Left lung (tissue), 10 donors: ENCODE results near the gene SLC6A20. TPM values are rescaled to one million over a fixed set of nuclear protein-coding genes. Genes with fewer than 3 reads are reported as not detected.

Experiments used
- ATAC-seq: fragments of 200-7000 bp; cut with Tn5 transposase; one replicate; pipeline ENCODE4 v1.9.1; 2020; ENCODE audit warnings: moderate library complexity
- DNase-seq, 4 donors: peaks; one replicate each; pipeline ENCODE4 v3.0.0-alpha.2; 2013 to 2020
- H3K27ac ChIP-seq, 2 donors: fragments of 200-600 bp; sonication (generic) in 1 of 2; one replicate each; pipeline versions ENCODE4 v1.5.0 to v1.8.0; 2020 to 2021
- H3K27me3 ChIP-seq, 2 donors: fragments of 200-600 bp; sonication (generic) in 1 of 2; one replicate each; pipeline versions ENCODE4 v1.5.0 to v1.8.0; 2020 to 2021
- H3K36me3 ChIP-seq, 2 donors: fragments of 200-600 bp; sonication (generic) in 1 of 2; one replicate each; pipeline versions ENCODE4 v1.5.0 to v1.8.0; 2020 to 2021
- H3K4me1 ChIP-seq, 2 donors: fragments of 200-600 bp; one replicate each; pipeline ENCODE4 v1.8.0; 2021
- H3K4me3 ChIP-seq, 2 donors: fragments of 200-600 bp; sonication (generic) in 1 of 2; one replicate each; pipeline versions ENCODE4 v1.5.0 to v1.8.0; 2020 to 2021; ENCODE audit warnings: mild to moderate bottlenecking in 1 of 2
- H3K9me3 ChIP-seq, 2 donors: fragments of 200-600 bp; sonication (generic) in 1 of 2; one replicate each; pipeline versions ENCODE4 v1.5.0 to v1.8.0; 2020 to 2021
- intact Hi-C, 2 donors: fragments of 100-400 bp; cut with DNase I; formaldehyde crosslinking; loops; one replicate each; pipeline versions ENCODE4 v1.11.2 to v1.14.2; 2022
- polyA plus RNA-seq, 6 donors: library from polyadenylated mRNA; unstranded; fragments of 120-200 nt; gene quantifications; one replicate each; pipeline ENCODE4 v1.2.1, GENCODE V29; 2013; ENCODE audit not compliant: insufficient read length in 6 of 6
- total RNA-seq, 2 donors: library from RNA; stranded (reverse); fragmentation: NEBNext Ultra II Directional; extraction: Animal tissue kit (Norgen Biotek cat#: 25700); gene quantifications; one replicate each; pipeline ENCODE4 v1.2.1, GENCODE V29; 2021
- TF ChIP-seq, protein P1 (sequence below), 2 donors: fragments of 200-600 bp; sonication (generic) in 1 of 2; IDR thresholded peaks; one replicate each; pipeline versions ENCODE4 v1.5.0 to v1.8.0; 2021; ENCODE audit warnings: antibody characterized with exemption in 2 of 2
- donor health status: DM: no; HTN: yes; CAD: no.
- donor health status: DM: no; HTN: no; CAD: no.

The SLC6A20 gene
- total and polyA plus RNA-seq, 8 donors: 0.61 to 17.0 (median 1.7) TPM

DNA sequence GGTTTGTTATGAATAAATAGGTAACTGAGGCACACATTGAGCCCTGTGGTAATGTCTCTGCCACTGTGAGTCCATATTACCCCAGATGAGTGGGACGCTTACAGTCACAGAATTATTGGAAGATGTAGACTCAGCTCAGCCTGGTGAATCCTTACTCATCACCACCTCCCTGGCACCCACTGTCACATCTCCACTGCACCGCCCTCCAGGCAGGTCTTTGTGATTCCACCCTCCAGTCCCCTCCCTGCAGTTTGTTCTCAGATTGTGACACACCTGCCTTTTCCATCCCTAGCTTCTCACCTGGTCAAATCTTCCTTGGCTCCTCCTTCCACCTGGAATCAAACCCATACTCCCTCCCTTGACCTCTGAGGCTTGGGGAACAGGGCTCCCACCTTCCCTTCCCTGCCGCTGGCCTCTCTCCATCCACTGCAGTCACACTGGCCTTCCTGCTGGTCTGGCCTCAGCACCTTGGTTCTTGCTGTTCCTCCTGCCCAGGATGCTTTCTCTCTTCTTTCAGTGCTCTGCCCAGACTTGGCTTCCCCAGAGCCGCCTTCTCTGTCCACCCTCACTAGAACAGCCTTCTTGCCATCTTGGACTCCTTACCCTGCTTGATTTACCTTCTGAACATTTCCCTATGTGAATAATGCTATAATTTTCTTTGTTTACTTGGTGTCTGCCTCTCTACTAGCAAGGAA is 9.4 kb downstream of the SLC6A20 start:
- ATAC-seq (no peak), DNase-seq (no peak)
- no peak overlapping the region for H3K27ac ChIP-seq
- intact Hi-C loops: no loop called here
- peaks cover 0 to 15% of the 10 kb centered on the region in 2 donors for H3K9me3 ChIP-seq
- no peaks in the 10 kb centered on the region for H3K36me3 ChIP-seq
- H3K27me3 ChIP-seq: no peaks in the 10 kb centered on the region
- H3K4me3 ChIP-seq: no peak overlapping the region
- TF ChIP-seq, protein P1, sequence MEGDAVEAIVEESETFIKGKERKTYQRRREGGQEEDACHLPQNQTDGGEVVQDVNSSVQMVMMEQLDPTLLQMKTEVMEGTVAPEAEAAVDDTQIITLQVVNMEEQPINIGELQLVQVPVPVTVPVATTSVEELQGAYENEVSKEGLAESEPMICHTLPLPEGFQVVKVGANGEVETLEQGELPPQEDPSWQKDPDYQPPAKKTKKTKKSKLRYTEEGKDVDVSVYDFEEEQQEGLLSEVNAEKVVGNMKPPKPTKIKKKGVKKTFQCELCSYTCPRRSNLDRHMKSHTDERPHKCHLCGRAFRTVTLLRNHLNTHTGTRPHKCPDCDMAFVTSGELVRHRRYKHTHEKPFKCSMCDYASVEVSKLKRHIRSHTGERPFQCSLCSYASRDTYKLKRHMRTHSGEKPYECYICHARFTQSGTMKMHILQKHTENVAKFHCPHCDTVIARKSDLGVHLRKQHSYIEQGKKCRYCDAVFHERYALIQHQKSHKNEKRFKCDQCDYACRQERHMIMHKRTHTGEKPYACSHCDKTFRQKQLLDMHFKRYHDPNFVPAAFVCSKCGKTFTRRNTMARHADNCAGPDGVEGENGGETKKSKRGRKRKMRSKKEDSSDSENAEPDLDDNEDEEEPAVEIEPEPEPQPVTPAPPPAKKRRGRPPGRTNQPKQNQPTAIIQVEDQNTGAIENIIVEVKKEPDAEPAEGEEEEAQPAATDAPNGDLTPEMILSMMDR (IDR thresholded peaks at IDR 0.05): no peak
- no peaks in the 10 kb centered on the region for H3K4me1 ChIP-seq

DNA sequence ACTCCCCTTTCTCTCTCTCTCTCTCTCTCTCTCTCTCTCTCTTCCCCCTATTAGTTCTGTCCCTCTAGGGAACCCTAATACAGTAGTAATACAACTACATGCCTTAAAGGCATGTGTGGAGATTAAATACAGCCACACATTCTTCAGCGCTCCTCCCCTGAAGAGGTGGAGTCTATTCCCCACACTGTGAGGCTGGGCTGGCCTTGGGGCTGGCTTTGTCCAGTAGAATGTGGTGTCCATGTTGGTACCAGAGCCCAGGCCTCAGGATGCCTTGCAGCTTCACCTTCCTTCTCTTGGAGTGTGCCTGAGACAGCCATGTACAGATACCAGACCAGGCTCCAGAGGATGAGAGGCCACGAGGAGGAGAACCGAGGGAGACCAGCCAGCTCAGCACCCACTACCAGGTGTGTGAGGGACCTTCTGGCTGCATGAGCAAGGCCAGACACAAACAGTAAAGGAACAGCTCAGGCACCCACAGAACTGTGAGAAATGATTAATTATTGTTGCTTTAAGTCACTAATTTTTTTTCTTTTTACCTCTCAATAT is 10.7 kb downstream of the SLC6A20 start:
- H3K27ac ChIP-seq: no peak overlapping the region
- TF ChIP-seq, protein P1 (IDR thresholded peaks at IDR 0.05): no peak
- H3K4me1 ChIP-seq: no peaks in the 10 kb centered on the region
- H3K27me3 ChIP-seq: no peaks in the 10 kb centered on the region
- H3K4me3 ChIP-seq: no peak overlapping the region
- DNase-seq (no peak), ATAC-seq (no peak)
- H3K9me3 ChIP-seq: peaks cover 0 to 15% of the 10 kb centered on the region in 2 donors
- H3K36me3 ChIP-seq: no peaks in the 10 kb centered on the region
- intact Hi-C loops: no loop called here

DNA sequence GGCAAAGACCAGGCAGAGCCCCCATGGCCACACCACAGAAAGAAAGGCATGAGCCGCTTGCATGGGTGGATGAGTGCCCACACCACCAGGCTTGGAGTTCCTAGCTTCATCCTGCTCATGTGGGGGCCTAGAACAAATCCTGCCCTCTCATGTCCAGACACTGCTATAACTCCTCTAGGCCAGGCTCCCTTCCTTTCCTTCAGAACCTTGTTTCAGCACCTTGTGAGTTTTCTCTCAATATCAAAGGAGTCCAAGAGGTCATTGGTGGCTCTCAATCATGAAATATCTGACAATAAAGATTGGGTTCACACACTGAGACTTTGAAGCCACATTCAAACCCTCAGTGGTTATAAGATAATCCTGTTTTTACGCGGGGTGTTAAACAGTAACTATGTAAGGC is 12.7 kb downstream of the SLC6A20 start:
- no peak overlapping the region for H3K4me3 ChIP-seq
- TF ChIP-seq, protein P1 (IDR thresholded peaks at IDR 0.05): no peak
- intact Hi-C loops: no loop called here
- DNase-seq (no peak), ATAC-seq (no peak)
- no peaks in the 10 kb centered on the region for H3K4me1 ChIP-seq
- H3K27me3 ChIP-seq: no peaks in the 10 kb centered on the region
- no peak overlapping the region for H3K27ac ChIP-seq
- H3K9me3 ChIP-seq: peaks cover 0 to 4% of the 10 kb centered on the region in 2 donors
- no peaks in the 10 kb centered on the region for H3K36me3 ChIP-seq

DNA sequence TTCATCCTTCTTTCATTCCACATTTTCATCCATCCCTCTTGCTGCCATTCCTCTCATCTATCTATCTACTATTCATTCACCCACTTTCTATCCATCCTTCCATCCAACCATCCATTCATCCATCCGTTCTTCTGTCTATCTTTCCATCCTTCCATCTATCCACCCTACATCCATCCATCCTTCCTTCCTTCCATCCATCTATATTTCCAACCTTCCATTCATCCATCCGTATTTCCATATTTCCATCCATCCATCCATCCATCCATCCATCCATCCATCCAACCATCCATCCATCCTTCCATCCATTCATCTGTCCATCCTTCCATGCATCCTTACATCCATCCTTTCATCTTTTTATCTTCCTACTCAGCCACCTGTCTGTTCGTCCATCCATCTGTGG is 14.0 kb downstream of the SLC6A20 start:
- no peak overlapping the region for H3K4me3 ChIP-seq
- no peak overlapping the region for H3K27ac ChIP-seq
- no peak for DNase-seq
- no peaks in the 10 kb centered on the region for H3K27me3 ChIP-seq
- TF ChIP-seq, protein P1 (IDR thresholded peaks at IDR 0.05): no peak
- no peaks in the 10 kb centered on the region for H3K9me3 ChIP-seq
- H3K36me3 ChIP-seq: no peaks in the 10 kb centered on the region
- intact Hi-C loops: no loop called here
- no peak for ATAC-seq
- no peaks in the 10 kb centered on the region for H3K4me1 ChIP-seq

DNA sequence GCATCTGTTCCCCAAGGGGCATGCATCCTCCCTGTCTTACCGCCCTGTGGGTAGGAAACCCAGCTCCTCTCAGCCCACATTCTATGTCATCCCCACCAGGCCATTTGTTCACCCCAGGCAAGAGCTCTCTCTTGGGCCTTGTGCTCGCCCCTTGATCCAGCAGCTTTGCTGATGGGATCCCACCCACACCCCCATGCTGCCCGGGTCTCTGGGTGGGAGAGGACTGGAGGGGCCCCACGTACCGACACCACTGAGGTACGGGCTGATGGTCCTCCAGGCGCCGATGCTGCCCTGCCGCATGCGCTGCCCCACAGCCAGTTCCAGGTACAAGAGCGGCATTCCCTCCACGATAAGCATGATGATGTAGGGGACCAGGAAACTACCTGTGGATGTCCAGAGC is 14.5 kb downstream of the SLC6A20 start:
- ATAC-seq: no peak
- Histone ChIP-seq H3K4me3 (no peak overlapping the region), H3K27ac (no peak overlapping the region), H3K36me3 (no peaks in the 10 kb centered on the region), H3K9me3 (no peaks in the 10 kb centered on the region), H3K4me1 (no peaks in the 10 kb centered on the region), H3K27me3 (no peaks in the 10 kb centered on the region)
- no peak for DNase-seq
- intact Hi-C loops: no loop called here
- TF ChIP-seq, protein P1 (IDR thresholded peaks at IDR 0.05): no peak
